MM.1S (cell line): Measurements from ENCODE around the gene CORO7.

Experiments
- DNase-seq: peaks from one replicate; pipeline ENCODE4 v3.0.0-alpha.2; 2015
- H2AFZ ChIP-seq: fragments of 300-600 bp; sonication (generic); 2 replicates; pipeline ENCODE4 v1.6.0; 2016; ENCODE audit warnings: antibody characterized with exemption, low read length
- H3F3A ChIP-seq: fragments of 300-600 bp; sonication (generic); 2 replicates; pipeline ENCODE4 v1.6.1; 2016; ENCODE audit warnings: mild to moderate bottlenecking, antibody characterized with exemption, low read length, moderate library complexity, mixed read lengths; ENCODE audit not compliant: insufficient read depth
- H3K27ac ChIP-seq: fragments of 300-600 bp; sonication (generic); 2 replicates; pipeline ENCODE4 v1.5.1; 2016; ENCODE audit warnings: mild to moderate bottlenecking, low read length
- H3K27me3 ChIP-seq: fragments of 300-600 bp; sonication (generic); replicated peaks from 2 replicates; pipeline ENCODE4 v1.6.0; 2016; ENCODE audit warnings: low read length; ENCODE audit not compliant: insufficient read depth
- H3K36me3 ChIP-seq: fragments of 300-600 bp; sonication (generic); replicated peaks from 2 replicates; pipeline ENCODE4 v1.6.1; 2016; ENCODE audit warnings: mild to moderate bottlenecking, low read length, mixed read lengths; ENCODE audit not compliant: insufficient read depth
- H3K4me1 ChIP-seq: fragments of 300-600 bp; sonication (generic); 2 replicates; pipeline ENCODE4 v1.6.1; 2016; ENCODE audit warnings: low read length, mixed read lengths
- H3K4me2 ChIP-seq: fragments of 300-600 bp; sonication (generic); 2 replicates; pipeline ENCODE4 v1.6.0; 2016; ENCODE audit warnings: low read depth, low read length
- H3K4me3 ChIP-seq: fragments of 300-600 bp; sonication (generic); 2 replicates; pipeline ENCODE4 v1.5.1; 2016; ENCODE audit warnings: low read length, mixed read lengths
- H3K79me2 ChIP-seq: fragments of 300-600 bp; sonication (generic); 2 replicates; pipeline ENCODE4 v1.6.1; 2016; ENCODE audit warnings: mixed run types, low read length, mixed read lengths
- H3K9ac ChIP-seq: fragments of 300-600 bp; sonication (generic); 2 replicates; pipeline ENCODE4 v1.6.1; 2016; ENCODE audit warnings: low read length, mixed read lengths
- H3K9me2 ChIP-seq: fragments of 300-600 bp; sonication (generic); replicated peaks from 2 replicates; pipeline ENCODE4 v1.6.1; 2016; ENCODE audit warnings: mild to moderate bottlenecking, low read length, mixed read lengths; ENCODE audit not compliant: insufficient read depth
- H3K9me3 ChIP-seq: fragments of 300-600 bp; sonication (generic); replicated peaks from 2 replicates; pipeline ENCODE4 v1.6.1; 2016; ENCODE audit warnings: mild to moderate bottlenecking, low read length, mixed read lengths; ENCODE audit not compliant: insufficient read depth
- H4K20me1 ChIP-seq: fragments of 300-600 bp; sonication (generic); 2 replicates; pipeline ENCODE4 v1.6.1; 2016; ENCODE audit warnings: mild to moderate bottlenecking, low read length, moderate library complexity, mixed read lengths; ENCODE audit not compliant: insufficient read depth
- CTCF ChIP-seq: fragments of 300-600 bp; sonication (generic); IDR thresholded peaks from 2 replicates; pipeline ENCODE4 v1.5.1; 2016; ENCODE audit warnings: antibody characterized with exemption, low read length, mixed read lengths
- EZH2 ChIP-seq: fragments of 300-600 bp; sonication (generic); optimal IDR thresholded peaks from 2 replicates; pipeline ENCODE3; 2017; ENCODE audit warnings: low read depth, mild to moderate bottlenecking, antibody characterized with exemption, low read length, mixed read lengths
- EZH2phosphoT487 ChIP-seq: fragments of 300-600 bp; sonication (generic); IDR thresholded peaks from 2 replicates; pipeline ENCODE4 v1.6.1; 2018; ENCODE audit warnings: antibody characterized with exemption, low read length

Gene CORO7

DNA sequence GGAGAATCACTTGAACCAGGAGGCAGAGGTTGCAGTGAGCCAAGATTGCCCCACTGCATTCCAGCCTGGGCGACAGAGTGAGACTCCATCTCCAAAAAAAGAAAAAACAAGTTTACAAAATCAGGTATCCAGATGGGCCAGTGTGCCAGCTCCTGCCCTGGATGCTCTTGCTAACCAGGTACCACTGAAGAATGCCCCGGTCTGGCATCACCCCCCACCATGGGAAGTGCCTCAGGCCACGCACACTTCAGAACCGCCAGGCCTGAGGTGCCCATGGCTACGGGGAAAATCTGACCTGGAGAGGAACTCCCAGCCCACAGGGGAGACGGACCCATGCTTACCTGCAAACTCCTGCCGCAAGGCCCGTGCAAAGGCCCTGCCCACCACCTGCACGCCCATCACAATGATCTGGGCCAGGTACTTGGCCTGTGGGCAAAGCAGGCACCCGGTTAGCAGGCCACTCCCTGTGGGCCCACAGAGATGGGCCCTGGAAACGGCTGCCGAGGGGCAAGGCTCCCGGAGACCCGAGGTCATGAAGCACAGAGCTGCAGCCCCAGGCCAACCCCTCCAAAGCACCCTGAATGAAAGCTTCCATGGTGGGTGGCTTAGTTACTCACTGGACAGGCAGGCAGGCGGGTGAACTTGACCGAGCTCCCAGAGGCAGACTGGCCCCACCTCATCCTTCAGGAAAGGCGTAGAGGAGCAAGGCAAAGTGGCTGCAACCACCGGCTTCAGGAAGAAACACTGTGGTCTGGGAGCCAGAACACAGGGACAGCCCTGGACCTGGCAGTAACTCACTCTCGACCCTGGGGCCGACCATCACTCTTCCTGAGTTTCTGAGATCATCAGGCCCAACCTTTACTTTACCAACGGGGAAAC lies 73.3 kb downstream of the CORO7 start:
- no peaks in the 10 kb centered on the region for H3K9me2 ChIP-seq
- H3K4me1 ChIP-seq = no peaks in the 10 kb centered on the region
- no peaks in the 10 kb centered on the region for H3K27me3 ChIP-seq
- no peak for DNase-seq
- no peaks in the 10 kb centered on the region for H3K36me3 ChIP-seq
- H3K27ac ChIP-seq = no peak overlapping the region
- H3K9ac ChIP-seq = no peak overlapping the region
- H3K79me2 ChIP-seq = peaks cover 31% of the 10 kb centered on the region
- H3K4me2 ChIP-seq = no peak overlapping the region
- H4K20me1 ChIP-seq = no peaks in the 10 kb centered on the region; the same call in 1 of the 2 replicates
- H2AFZ ChIP-seq = no peak overlapping the region
- TF ChIP-seq EZH2phosphoT487 (no peak), CTCF (no peak), EZH2 (no peak)
- no peaks in the 10 kb centered on the region for H3K9me3 ChIP-seq
- peaks cover 12% of the 10 kb centered on the region for H3F3A ChIP-seq
- H3K4me3 ChIP-seq = no peak overlapping the region

DNA sequence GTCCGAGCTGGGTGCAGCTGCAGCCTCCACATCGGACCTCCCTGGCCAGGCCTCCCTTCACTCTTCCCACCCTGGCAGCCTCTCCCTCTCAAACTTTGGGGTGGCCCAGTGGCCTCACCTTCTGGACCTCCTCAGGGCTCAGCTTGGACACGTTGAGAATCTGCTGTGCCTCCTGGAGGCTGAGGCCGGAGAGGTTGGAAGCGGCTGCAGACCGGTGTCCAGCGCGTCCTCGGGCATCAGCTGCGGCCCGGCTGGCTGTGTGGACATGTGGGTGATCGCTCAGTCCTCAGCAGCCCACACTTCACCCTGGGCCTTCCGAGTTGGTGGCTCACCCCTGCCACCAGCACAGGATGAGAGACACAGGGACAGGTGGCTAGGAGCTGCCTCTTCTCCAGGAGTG lies 75.1 kb downstream of the CORO7 start:
- Histone ChIP-seq H3K79me2 (peaks cover 15% of the 10 kb centered on the region), H3K4me1 (no peaks in the 10 kb centered on the region), H3K36me3 (no peaks in the 10 kb centered on the region), H3K9me2 (no peaks in the 10 kb centered on the region), H3K27me3 (no peaks in the 10 kb centered on the region), H3F3A (peaks cover 7% of the 10 kb centered on the region), H3K9me3 (no peaks in the 10 kb centered on the region), H4K20me1 (no peaks in the 10 kb centered on the region; the same call in 1 of the 2 replicates), H3K4me2 (no peak overlapping the region), H2AFZ (no peak overlapping the region), H3K9ac (no peak overlapping the region), H3K27ac (no peak overlapping the region), H3K4me3 (no peak overlapping the region)
- no peak for DNase-seq
- no peak for TF ChIP-seq EZH2
- TF ChIP-seq EZH2phosphoT487 = no peak
- TF ChIP-seq CTCF = no peak

GRCh38 chr16:4340443-4340842 lies 76.0 kb downstream of the CORO7 start:
- H3K9ac ChIP-seq = no peak overlapping the region
- DNase-seq = no peak
- H3K4me2 ChIP-seq = no peak overlapping the region
- peaks cover 15% of the 10 kb centered on the region for H3K79me2 ChIP-seq
- H3K27ac ChIP-seq = no peak overlapping the region
- H4K20me1 ChIP-seq = no peaks in the 10 kb centered on the region; the same call in 1 of the 2 replicates
- H3K9me2 ChIP-seq = no peaks in the 10 kb centered on the region
- H3F3A ChIP-seq = peaks cover 5% of the 10 kb centered on the region; the same call in 1 of the 2 replicates
- no peaks in the 10 kb centered on the region for H3K27me3 ChIP-seq
- no peak overlapping the region for H2AFZ ChIP-seq
- no peaks in the 10 kb centered on the region for H3K36me3 ChIP-seq
- H3K9me3 ChIP-seq = no peaks in the 10 kb centered on the region
- no peak overlapping the region for H3K4me3 ChIP-seq
- no peak for TF ChIP-seq EZH2phosphoT487
- TF ChIP-seq CTCF = no peak
- no peak for TF ChIP-seq EZH2
- H3K4me1 ChIP-seq = no peaks in the 10 kb centered on the region
